Ascending aorta (tissue), 2 donors: ENCODE data around the gene SEBOX. TPM values are rescaled to one million over a fixed set of nuclear protein-coding genes. Genes with fewer than 3 reads are reported as not detected.
"Not testable (repeated sequence)": the region's sequence is repeated elsewhere in the genome, so short reads cannot be mapped to it uniquely, and the experiment has no call there.

Experiments
- DNase-seq, 2 donors: peaks; one replicate each; pipeline ENCODE4 v3.0.0-alpha.2; 2019; ENCODE audit warnings: low spot score in 2 of 2
- H3K27ac ChIP-seq, 2 donors: fragments of 200-600 bp; sonication (generic); one replicate each; pipeline ENCODE4 v1.5.1; 2016 to 2017; ENCODE audit warnings: mild to moderate bottlenecking in 1 of 2
- H3K27me3 ChIP-seq: fragments of 200-600 bp; sonication (generic); one replicate; pipeline ENCODE4 v1.5.1; 2017
- H3K36me3 ChIP-seq, 2 donors: fragments of 200-600 bp; sonication (generic); one replicate each; pipeline ENCODE4 v1.5.1; 2016
- H3K4me1 ChIP-seq, 2 donors: fragments of 200-600 bp; sonication (generic); one replicate each; pipeline ENCODE4 v1.5.1; 2016 to 2017; ENCODE audit warnings: mild to moderate bottlenecking in 1 of 2
- H3K4me3 ChIP-seq, 2 donors: fragments of 200-600 bp; sonication (generic); one replicate each; pipeline ENCODE4 v1.5.1; 2016 to 2017; ENCODE audit warnings: mild to moderate bottlenecking in 1 of 2
- H3K9me3 ChIP-seq, 2 donors: fragments of 200-600 bp; sonication (generic); one replicate each; pipeline ENCODE4 v1.5.1; 2016
- intact Hi-C: fragments of 100-400 bp; cut with DNase I; formaldehyde crosslinking; loops from one replicate; pipeline ENCODE4 v1.15.1; 2023
- total RNA-seq: library from RNA; depleted of rRNA; stranded (reverse); fragments of >200 nt; gene quantifications from one replicate; pipeline ENCODE4 v1.1.0, GENCODE V29; 2016
- TF ChIP-seq, protein P1 (sequence below), 3 experiments: fragments of 200-600 bp in 2 of 3; fragments of 450-650 bp in 1 of 3; sonication (generic) in 2 of 3; IDR thresholded peaks; one replicate each; pipeline ENCODE4 v1.5.1; 2016 to 2019; ENCODE audit warnings: antibody characterized with exemption in 3 of 3, mild to moderate bottlenecking in 1 of 3, moderate library complexity in 1 of 3

The SEBOX gene
- total RNA-seq, 1 donor from 2014 or later: not detected

DNA sequence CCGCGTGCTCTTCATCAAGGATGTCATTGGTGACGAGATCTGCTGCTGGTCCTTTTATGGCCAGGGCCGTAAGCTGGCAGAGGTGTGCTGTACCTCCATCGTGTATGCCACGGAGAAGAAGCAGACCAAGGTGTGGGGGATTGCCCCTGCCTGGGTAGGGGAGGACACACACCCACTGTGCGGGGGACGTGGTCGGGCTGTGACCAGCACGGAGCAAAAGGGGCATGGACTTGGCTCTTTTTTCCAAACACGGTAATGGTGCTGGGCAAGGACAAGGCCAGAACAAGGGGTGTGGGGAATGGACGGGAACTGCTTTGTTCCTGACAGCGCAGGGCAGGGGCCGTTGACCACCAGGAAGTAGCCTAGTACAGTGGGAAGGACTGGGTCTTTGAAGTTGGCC is 22.7 kb downstream of the SEBOX start:
- peaks cover 20 to 40% of the 10 kb centered on the region in 2 donors for H3K4me1 ChIP-seq
- intact Hi-C loops: no loop called here
- DNase-seq: no peak

DNA sequence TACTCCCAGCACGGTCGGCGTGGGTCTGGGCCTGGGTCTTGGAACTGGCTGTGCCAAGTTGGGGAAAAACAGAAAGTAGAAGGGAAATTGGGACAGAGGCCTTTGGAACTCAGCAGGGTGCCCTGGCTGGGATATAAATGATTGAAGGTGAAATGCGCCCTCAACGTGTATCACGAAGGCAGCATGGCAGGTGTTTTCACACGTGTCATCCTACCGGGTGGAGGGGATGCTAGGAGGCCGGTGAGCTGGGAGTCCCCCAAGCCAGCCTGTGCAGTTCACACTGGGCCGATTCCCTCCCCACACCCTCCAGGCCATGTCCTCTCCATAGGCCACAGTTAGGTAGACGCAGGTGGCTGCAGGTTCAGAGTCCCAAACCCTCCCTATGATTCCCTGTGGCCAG is 23.5 kb downstream of the SEBOX start:
- DNase-seq: no peak

More for the DNA sequence above, 22.7 kb downstream of the SEBOX start:
- no peak overlapping the region for H3K4me3 ChIP-seq
- H3K9me3 ChIP-seq: no peaks in the 10 kb centered on the region
- no peaks in the 10 kb centered on the region for H3K27me3 ChIP-seq
- H3K27ac ChIP-seq: no peak overlapping the region
- TF ChIP-seq, protein P1, sequence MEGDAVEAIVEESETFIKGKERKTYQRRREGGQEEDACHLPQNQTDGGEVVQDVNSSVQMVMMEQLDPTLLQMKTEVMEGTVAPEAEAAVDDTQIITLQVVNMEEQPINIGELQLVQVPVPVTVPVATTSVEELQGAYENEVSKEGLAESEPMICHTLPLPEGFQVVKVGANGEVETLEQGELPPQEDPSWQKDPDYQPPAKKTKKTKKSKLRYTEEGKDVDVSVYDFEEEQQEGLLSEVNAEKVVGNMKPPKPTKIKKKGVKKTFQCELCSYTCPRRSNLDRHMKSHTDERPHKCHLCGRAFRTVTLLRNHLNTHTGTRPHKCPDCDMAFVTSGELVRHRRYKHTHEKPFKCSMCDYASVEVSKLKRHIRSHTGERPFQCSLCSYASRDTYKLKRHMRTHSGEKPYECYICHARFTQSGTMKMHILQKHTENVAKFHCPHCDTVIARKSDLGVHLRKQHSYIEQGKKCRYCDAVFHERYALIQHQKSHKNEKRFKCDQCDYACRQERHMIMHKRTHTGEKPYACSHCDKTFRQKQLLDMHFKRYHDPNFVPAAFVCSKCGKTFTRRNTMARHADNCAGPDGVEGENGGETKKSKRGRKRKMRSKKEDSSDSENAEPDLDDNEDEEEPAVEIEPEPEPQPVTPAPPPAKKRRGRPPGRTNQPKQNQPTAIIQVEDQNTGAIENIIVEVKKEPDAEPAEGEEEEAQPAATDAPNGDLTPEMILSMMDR (IDR thresholded peaks at IDR 0.05): no peak
- H3K36me3 ChIP-seq: peaks cover 49 to 64% of the 10 kb centered on the region in 2 donors

DNA sequence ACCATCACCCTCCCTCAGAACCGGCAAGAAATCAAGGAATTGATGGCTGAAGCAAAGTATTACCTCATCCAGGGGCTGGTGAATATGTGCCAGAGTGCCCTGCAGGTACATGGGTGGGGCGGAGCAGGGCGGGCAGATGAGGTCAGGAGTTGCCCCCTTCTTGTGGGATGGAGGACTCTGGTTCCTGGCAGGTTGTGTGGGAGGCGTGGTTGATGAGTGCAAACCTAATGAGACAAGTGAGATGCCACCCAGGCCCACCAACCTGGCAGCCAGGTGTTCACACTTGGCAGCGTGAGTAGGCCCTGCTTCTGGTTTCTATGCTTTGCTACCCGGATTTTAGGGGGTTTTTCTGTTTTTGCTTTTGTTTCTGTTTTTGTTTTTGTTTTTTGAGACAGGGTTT is 24.6 kb downstream of the SEBOX start:
- Histone ChIP-seq H3K27me3 (no peaks in the 10 kb centered on the region), H3K9me3 (no peaks in the 10 kb centered on the region), H3K27ac (no peak overlapping the region), H3K4me1 (peaks cover 24 to 29% of the 10 kb centered on the region in 2 donors), H3K4me3 (no peak overlapping the region), H3K36me3 (peaks cover 49 to 62% of the 10 kb centered on the region in 2 donors)
- intact Hi-C loops: no loop called here
- DNase-seq: no peak
- TF ChIP-seq, protein P1 (IDR thresholded peaks at IDR 0.05): no peak

More for the DNA sequence above, 23.5 kb downstream of the SEBOX start:
- intact Hi-C loops: no loop called here
- H3K27me3 ChIP-seq: no peaks in the 10 kb centered on the region
- no peaks in the 10 kb centered on the region for H3K9me3 ChIP-seq
- H3K27ac ChIP-seq: peak overlapping the region in 1 of 2 donors; percentile 31
- H3K36me3 ChIP-seq: peaks cover 49 to 63% of the 10 kb centered on the region in 2 donors
- no peak overlapping the region for H3K4me3 ChIP-seq
- H3K4me1 ChIP-seq: peaks cover 24 to 40% of the 10 kb centered on the region in 2 donors
- TF ChIP-seq, protein P1 (IDR thresholded peaks at IDR 0.05): no peak

DNA sequence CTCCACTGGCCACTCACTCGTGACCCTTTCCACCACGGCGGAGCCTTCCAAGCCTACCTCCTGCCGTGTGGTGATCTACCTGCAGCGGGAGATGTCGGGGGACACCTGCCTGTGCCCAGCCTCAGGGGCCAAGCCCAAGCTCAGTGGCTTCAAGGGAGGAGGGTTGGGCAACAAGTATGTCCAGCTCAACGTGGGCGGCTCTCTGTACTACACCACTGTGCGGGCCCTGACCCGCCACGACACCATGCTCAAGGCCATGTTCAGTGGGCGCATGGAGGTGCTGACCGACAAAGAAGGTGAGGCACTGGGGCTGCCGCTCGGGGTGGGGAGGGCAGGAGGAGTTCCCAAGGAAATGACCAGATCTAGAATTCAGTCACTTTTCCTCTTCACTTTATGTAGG is 25.6 kb downstream of the SEBOX start:
- no peaks in the 10 kb centered on the region for H3K27me3 ChIP-seq
- TF ChIP-seq, protein P1 (IDR thresholded peaks at IDR 0.05): no peak
- H3K36me3 ChIP-seq: peaks cover 45 to 52% of the 10 kb centered on the region in 2 donors
- peak overlapping the region in 1 of 2 donors; percentile 96 for H3K27ac ChIP-seq
- H3K9me3 ChIP-seq: no peaks in the 10 kb centered on the region
- no peak overlapping the region for H3K4me3 ChIP-seq
- H3K4me1 ChIP-seq: peaks cover 22 to 25% of the 10 kb centered on the region in 2 donors
- DNase-seq: no peak
- intact Hi-C loops: loop anchor here (5.0 kb wide), 2 partner anchors 297 to 308 kb away; partner anchors contain the start of genes BLTP2 and NLK

DNA sequence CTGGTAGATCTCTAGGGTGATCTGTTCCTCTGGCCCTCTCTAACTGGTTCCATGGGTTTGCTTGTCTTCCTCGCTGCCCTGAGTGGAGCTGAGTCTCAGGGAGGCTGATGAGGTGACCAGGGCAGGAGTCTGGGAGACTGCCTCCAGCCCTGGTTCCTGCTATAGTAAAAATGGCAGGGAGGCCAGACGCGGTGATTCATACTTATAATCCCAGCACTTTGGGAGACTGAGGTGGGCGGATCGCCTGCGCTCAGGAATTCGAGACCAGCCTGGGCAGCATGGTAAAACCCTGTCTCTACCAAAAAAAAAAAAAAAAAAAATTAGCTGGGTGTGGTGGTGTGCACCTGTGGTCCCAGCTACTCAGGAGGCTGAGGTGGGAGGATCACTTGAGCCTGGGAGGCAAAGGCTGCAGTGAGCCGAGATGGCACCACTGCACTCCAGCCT is 26.2 kb downstream of the SEBOX start:
- peaks cover 27 to 32% of the 10 kb centered on the region in 2 donors for H3K4me1 ChIP-seq
- peaks cover 40 to 46% of the 10 kb centered on the region in 2 donors for H3K36me3 ChIP-seq
- H3K4me3 ChIP-seq, H3K9me3 ChIP-seq, H3K27me3 ChIP-seq, DNase-seq: not testable (repeated sequence)
- intact Hi-C loops: loop anchor here (5.0 kb wide), 2 partner anchors 296 to 309 kb away; partner anchors contain the start of genes BLTP2 and NLK
- H3K27ac ChIP-seq: peak overlapping the region; percentile 93 to 96

DNA sequence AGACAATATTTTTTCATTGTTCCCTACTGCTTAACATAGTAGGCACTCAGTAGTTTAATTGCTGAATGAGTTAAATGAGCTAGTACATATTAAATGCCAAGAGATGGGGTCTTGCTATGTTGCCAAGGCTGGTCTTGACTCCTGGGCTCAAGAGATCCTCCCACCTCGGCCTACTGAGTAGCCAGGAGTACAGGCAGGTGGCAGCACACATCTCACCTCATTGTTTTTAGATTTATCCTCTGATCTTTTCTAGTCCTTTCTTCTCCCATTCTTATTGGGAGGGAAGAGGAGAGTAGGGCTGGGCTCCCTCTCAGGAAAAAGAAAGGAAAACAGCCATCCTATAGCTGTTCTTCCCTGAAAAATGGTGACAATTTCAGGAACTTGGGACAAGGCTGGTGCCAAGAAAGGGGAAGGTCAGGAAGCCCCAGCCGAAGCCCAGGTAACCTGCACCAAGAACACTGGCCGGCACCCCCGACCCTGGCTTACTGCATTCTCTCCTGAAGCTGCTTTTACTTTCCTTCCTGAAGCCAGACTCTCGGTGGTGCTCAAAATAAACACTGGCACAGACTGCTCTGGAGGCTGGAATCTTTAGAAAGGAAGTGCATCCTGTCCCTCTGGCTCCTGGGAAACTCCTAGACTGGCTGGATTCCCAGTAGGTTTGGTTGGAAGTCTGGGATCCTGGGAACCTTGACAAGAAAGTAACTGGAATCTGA is 26.8 kb downstream of the SEBOX start:
- Histone ChIP-seq H3K4me1 (peaks cover 27 to 36% of the 10 kb centered on the region in 2 donors), H3K27me3 (no peaks in the 10 kb centered on the region), H3K36me3 (peaks cover 34 to 40% of the 10 kb centered on the region in 2 donors), H3K27ac (peak overlapping the region; percentile 93 to 96), H3K4me3 (no peak overlapping the region), H3K9me3 (no peaks in the 10 kb centered on the region)
- intact Hi-C loops: loop anchor here (5.0 kb wide), 2 partner anchors 296 to 309 kb away; partner anchors contain the start of genes BLTP2 and NLK
- TF ChIP-seq, protein P1 (IDR thresholded peaks at IDR 0.05): no peak
- DNase-seq: no peak
